SH-SY5Y (cell line): Measurements from ENCODE around the gene GTPBP2.

Experiments
- GATA2 ChIP-seq: IDR thresholded peaks from 2 replicates; pipeline ENCODE4 v1.6.1; 2011; ENCODE audit warnings: mild to moderate bottlenecking, low read depth, low read length
- GATA3 ChIP-seq: IDR thresholded peaks from 2 replicates; pipeline ENCODE4 v1.6.1; 2011; ENCODE audit warnings: low read depth, mild to moderate bottlenecking, low read length, moderate library complexity

The GTPBP2 gene

GRCh38 chr6:43635387-43636307 lies 6.6 kb upstream of the GTPBP2 start, which contains the start of gene MAD2L1BP:
Gene MAD2L1BP, plus strand, starts transcription at chr6:43635840. Its CDS starts 36 bp downstream, at chr6:43635876.
- TF ChIP-seq GATA2, result no peak
- TF ChIP-seq GATA3, result no peak

GRCh38 chr6:43634702-43635303 lies 5.7 kb upstream of the GTPBP2 start:
- TF ChIP-seq GATA3 (no peak), GATA2 (no peak)

- TF ChIP-seq GATA2 (no peak), GATA3 (no peak)
Measured at GRCh38 chr6:43630980-43631619, 2.0 kb upstream of the GTPBP2 start.

- no peak for TF ChIP-seq GATA2
- no peak for TF ChIP-seq GATA3
Measured at GRCh38 chr6:43629505-43630300, 639 bp upstream of the GTPBP2 start.

GRCh38 chr6:43628393-43629103 lies 516 bp downstream of the GTPBP2 start:
- TF ChIP-seq GATA3 (no peak), GATA2 (no peak)

- TF ChIP-seq GATA3, result no peak
Measured at GRCh38 chr6:43627008-43627825, 1.8 kb downstream of the GTPBP2 start.

- TF ChIP-seq GATA3 (no peak), GATA2 (no peak)
Measured at GRCh38 chr6:43625393-43625992, 3.6 kb downstream of the GTPBP2 start.

- TF ChIP-seq GATA2, result no peak
- TF ChIP-seq GATA3, result no peak
Measured at GRCh38 chr6:43624786-43625288, 4.2 kb downstream of the GTPBP2 start.

GRCh38 chr6:43623880-43624785 lies 4.9 kb downstream of the GTPBP2 start:
- TF ChIP-seq GATA3 (no peak), GATA2 (no peak)

GRCh38 chr6:43622541-43622940 lies 6.5 kb downstream of the GTPBP2 start:
- TF ChIP-seq GATA2, result no peak
- no peak for TF ChIP-seq GATA3

- TF ChIP-seq GATA3 (no peak), GATA2 (no peak)
Measured at GRCh38 chr6:43621836-43622180, 7.3 kb downstream of the GTPBP2 start.
